HG03457 (cell line): ENCODE data around the gene TEX13B.
A peak's percentile ranks its signal among the peaks of the same experiment; 100 is the strongest.
"Not testable (repeated sequence)": the region's sequence is repeated elsewhere in the genome, so short reads cannot be mapped to it uniquely, and the experiment has no call there.

Experiments
- ATAC-seq: cut with Tn5 transposase; IDR thresholded peaks from one replicate; pipeline ENCODE4 v1.9.1; 2021; ENCODE audit warnings: moderate number of reproducible peaks; ENCODE audit not compliant: unreplicated experiment

Gene TEX13B, protein sequence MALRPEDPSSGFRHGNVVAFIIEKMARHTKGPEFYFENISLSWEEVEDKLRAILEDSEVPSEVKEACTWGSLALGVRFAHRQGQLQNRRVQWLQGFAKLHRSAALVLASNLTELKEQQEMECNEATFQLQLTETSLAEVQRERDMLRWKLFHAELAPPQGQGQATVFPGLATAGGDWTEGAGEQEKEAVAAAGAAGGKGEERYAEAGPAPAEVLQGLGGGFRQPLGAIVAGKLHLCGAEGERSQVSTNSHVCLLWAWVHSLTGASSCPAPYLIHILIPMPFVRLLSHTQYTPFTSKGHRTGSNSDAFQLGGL

DNA sequence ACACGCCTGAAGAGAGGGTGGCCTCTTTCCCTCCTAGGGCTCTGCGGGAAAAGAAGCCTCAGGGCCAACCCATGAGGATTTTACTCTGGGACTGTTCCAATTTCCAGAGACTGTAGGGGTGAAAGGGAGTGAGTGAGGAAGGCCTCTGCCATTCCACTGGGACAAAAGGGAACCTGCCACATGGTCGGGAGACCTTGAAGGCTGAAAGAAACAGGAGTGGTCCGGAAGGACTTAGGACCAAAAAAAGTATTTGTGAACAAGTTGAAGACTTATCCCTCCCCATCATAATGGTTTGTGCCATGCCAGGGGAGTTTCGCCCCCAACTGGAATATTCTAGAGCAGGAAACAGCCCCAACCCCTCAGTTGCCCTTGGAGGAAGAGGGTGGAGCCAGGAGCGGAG, at the start of gene TEX13B:
TSS of gene TEX13B (minus strand) at position 15 of the 400 bp plus-strand sequence. CDS start 243 bp downstream, outside the sequence.
- ATAC-seq, result no peak

DNA sequence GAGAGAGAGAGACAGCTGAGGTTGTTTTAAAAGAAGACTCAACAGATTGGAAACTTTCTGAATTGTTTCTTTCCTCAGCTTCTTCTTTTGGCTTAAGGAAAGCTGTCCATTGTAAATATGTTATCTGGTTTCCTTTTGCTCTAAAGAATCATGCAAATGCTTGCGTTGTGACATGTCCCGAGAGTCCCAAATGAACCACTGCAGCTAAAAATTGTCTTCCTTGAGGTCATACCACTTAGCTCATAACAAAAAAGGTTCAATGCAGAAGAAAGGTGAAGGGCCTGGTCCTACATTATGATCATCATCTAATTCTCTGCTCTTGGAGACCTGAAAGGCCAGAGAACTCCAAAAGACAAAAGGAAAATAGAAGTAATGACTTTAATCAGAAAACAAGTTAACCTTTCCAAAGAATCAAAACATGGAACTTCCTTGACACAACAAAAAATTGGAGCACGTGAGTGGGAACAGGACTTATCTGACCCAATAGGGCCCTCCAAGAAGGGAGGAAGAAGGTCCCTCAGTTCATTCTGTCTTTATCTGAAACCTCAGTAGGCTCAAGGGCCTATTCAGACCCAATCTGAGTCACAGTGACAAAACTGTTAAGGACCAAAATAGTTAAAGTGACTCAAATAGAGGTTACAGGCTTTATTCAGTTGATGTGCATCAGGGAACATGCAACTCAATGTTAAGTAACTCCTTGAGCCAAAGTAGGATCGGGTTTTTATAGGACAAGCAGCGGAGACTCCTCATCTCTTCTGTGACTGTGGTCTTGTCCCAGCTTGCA, 48.0 kb upstream of the TEX13B start:
- no peak for ATAC-seq

DNA sequence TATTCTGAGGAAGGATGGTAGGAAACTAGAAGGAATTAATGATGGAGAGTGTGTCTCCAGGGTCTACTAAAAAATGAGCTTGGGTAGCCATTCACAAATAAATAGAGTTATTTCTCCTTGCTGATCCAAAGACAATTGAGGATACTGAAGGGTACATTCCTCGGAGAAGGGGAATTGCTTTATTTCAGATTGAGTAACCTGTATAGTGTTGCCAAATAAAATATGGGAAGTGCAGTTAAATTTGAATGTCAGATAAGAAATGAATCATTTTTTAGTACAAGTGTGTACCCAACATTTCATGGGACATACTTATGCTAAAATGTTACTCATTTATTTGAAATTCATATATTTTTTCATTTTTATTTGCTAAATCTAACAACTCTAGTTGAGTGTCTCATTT, 46.7 kb upstream of the TEX13B start:
- no peak for ATAC-seq

DNA sequence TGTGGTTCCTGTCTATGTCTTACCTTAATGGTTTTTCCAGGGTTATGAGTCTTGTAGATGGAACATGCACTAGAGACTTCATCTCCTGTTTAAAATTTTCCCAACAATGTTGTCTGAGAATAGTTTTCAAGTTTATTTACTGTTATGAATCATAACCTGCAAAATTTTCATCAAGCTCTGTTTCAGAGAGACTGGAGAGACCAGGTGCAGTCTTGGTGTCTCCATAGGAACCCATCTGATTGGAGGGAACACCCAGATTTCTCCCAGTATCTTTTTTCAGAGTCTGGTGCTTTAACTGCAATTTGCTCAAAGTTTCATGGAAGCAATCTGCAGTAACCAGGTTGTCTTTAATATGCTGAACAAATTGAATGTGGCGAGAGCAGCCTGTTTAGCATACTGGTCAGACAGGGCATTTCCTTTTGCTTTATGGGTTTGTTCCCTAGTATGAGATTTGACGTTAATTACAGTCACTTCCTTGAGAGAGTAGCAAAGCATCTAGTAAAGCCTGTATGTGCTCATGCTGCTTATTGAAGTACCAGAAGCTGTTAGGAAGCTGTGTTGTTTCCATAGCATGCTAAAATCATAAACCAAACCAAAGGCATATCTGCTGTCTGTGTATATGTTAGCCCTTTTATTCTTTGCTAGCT, 43.9 kb upstream of the TEX13B start:
- ATAC-seq, result no peak

DNA sequence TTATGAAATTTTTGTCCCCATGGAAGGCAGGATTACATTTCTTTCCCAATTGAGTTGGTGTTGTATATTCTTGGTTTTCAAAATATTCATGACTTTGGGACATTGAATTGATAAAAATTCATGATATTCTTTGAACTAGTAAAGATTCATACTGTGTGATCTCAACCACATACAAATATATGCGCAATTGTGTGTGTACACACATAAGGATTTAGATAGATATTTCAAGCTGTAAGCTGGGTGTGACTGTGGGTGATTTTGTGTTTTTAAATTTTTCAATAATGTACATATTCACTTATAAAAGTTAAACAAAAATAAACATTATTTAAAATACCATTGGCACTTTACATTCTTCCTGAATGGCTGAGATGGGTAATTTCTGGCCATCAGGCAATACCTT, 43.2 kb upstream of the TEX13B start:
- no peak for ATAC-seq

DNA sequence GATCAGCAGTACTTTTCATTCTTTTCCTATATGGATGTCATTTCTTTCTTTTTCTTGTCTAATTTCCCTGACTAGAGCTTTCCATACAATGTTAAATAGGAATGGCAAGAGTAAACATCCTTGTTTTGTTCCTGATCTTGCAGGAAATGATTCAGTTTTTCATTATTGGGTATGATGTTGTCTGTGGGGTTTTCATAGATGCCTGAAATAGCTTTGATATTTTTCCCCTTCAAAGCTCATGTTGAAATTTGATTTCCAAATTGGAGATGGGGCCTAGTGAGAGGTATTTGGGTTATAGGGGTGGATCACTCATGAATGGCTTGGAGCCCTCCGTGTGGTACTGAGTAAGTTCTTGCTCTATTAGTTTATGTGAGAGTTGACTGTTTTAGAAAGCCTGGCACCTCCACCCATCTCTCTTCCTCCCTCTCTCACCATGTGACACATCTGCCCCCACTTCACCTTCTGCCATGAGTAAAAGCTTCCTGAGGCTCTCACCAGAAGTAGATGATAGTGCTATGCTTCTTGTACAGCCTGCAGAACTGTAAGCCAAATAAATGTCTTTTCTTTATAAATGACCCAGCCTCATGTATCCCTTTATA, 40.4 kb upstream of the TEX13B start:
- no peak for ATAC-seq

DNA sequence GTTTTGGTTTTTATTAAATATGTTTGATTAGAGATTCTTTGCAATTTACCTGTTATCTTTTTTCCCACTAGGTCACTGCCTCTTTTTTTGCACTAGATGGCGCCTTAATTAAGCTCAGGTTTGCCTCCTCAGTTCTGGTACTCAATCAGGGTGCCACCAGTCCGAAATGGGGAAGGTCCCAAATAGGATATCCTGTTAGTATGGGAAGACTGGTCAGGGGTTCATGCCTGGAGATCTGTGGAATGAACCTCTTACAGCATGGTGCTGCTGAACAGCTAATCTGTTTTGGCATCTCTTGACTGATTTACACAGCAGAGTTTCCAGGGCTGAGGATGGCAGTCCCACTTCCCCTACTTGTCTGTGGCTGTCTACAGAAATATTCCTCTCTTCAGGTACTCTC, 38.5 kb upstream of the TEX13B start:
- ATAC-seq, result no peak

DNA sequence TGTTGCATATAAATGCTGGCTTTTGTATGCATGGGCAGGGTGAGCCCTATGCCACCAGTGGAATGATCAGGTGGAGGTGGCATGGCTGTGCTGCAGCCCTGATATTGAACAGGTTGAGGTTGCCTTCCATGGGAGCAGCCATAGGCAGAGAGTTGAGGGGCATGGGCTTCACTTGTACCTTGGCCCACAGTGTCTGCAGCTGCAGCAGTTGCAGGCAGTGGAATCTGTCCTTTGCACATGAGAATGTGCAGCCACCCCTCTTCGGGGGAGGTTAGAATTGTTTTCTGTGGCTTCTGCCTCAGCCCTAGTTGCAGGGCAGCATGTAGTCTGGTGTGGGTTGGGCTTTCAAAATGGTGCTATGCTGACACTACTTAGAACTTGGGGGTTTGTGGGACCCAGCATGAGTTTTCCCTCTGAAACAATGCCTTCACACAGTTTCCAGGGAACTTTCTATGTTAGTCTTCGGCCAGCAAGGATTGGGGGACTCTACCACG, 37.3 kb upstream of the TEX13B start:
- ATAC-seq, result no peak

DNA sequence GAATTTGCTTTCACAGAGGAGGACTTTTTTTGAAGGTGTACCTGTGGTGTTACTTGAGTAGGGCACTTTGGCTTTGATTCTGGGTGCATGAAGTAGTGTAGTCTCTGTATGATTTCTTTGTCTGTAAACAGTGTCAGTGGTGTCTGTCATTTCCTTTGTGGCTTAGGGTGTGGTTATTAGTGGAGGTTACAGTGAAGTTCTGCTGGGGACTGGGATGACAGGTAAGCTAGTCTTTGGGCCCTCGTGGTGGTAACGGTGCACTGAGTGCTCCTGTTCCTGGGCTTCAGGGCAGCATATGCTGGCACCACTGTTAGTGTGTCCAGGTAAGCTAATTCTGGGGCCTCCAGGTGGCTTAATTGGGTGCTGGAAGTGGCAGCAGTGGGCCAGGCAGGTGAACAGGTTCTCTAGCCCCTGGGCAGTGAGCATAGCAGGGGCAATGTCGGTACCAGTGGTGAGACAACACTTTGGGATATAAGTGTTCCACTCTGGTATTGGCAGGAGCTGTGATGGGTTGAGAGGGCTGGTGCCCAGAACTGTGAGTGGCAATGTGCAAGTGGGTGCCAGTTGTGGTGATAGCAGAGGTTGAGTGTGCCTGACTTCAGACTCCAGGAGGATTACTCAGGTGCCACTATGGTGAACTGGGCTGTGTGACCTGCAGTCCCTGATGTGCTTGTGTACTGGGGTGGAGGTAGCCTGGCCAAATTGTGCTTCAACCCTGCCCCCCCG, 36.6 kb upstream of the TEX13B start:
- ATAC-seq, result no peak

DNA sequence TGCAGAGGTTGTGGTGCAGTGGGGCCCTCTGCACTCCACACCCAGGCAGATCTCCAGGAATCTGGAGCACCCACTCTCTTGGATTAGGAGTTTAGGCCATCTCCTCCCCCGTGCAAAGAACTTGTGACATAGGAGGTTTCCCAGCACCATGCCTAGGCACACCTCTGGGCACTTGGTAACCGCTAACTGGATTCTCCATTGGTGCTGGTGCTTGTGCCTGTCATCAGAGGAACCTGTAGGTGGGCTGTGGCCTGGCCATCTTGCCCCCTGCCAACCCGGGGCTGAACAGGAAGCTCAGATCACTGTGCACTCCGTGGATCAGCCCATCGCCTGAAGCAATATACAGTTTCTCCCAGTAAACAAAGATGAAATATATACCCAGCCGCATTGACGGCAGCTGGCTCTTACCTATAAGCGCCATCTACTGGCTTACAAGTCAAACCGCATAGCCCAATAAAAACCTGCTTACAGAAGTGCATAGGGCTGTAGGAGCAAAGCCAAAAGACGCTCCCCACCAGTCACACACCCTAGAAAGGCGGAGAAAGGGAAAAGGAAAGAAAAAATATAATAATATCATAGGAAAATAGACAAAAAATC, 19.1 kb upstream of the TEX13B start:
- peak; percentile 65 for ATAC-seq

DNA sequence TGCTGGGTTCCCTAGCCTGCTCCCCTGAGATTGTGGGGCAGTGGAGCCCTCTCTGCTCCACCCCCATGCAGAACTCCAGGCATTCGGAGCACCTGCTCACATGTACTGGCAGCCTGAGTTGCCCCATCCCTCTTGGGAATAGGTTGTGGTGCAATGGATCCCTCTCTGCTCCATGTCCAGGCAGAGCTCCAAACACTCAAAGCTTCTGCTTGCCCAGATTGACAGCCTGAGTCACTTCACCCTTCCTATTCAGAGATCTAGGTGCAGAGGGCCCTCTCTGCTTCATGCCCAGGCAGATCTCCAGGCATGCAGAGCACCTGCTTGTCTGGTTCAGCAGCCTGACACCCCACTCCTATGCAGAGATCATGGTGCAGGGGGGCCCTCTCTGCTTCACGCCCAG, 18.6 kb upstream of the TEX13B start:
- no peak for ATAC-seq

DNA sequence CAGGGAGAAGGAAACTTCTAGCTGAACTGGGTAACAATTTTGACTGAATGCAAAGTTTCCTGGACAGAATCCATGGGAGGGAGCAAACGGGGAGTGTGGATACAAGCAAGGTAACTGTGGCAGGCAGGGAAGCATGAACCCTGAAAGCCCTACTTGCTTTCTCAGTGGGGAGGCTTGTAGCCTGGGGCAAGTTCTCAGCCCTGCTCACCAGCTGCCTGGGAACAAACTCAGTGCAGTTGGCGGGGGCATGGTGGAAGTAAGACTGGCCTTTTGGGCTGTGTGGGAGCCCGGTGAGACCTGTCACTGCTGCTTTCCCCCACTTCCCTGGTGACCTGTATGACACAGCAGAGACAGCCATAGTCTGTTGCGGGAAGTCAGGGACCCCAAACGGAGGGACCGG, 14.0 kb upstream of the TEX13B start:
- no peak for ATAC-seq

DNA sequence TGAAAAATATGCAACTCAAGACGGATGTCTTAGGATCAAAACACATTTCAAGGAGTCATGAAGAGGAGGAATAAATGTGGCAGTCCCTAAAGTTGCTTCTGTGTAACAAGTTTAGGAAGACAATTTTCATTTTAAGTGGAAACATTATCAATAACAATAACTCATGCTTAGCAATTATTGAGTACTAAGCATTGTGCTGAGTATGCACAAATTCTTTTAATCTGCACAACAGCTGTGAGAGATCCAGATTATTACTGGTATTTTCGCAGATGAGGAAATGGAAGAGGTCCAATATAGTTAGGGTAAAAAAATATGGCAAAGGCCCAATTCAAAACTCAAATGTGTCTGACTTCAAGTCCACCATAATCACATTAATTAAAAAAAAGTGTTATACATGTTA, 2.9 kb upstream of the TEX13B start:
- no peak for ATAC-seq

DNA sequence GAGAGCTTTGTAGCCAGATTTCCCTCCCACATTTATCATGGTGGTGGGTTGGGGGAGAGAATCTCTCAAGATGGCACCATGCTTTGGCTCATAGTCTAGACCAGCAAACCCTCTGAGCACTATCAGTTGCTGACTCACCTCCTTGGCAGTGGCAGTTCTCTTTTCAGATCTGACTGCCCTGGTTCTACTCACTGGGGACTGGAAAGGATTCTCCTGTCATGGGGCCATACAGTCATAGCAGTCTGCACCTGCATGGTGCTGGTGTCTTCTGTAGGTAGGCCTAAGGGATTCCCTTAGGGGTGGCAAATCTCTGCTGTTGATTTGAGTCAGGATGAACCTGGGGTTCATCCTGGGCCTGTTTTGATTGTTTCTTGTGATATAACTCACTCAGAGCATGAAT, 2.6 kb downstream of the TEX13B start:
- no peak for ATAC-seq

DNA sequence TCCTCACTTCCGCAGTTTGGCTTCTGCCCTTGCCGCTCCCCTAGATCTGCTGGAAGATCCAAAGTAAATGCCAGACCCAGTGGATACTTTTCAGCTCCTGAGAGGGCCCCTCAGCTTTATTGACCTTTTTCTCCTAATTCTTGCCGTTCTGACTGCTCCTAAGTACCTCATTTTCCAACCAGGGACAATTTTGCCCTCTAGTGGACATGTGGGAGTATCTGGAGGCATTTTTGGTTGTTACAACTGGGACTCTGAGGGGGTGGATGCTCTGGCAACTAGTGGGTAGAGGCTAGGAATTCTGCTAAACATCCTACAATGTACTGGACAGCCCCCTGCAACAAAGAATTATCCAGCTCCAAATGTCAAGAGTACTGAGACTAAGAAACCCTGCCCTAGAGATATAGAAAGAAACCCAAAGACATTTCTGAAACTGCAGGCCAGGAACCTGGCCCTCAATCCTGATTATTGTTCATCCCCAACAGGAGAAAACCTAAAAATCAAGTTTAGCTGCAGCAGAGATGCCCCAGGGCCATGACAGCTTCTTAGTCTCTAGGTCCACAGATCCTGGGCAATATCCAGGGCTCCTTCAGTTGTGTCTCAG, 3.4 kb downstream of the TEX13B start:
- ATAC-seq, result no peak

DNA sequence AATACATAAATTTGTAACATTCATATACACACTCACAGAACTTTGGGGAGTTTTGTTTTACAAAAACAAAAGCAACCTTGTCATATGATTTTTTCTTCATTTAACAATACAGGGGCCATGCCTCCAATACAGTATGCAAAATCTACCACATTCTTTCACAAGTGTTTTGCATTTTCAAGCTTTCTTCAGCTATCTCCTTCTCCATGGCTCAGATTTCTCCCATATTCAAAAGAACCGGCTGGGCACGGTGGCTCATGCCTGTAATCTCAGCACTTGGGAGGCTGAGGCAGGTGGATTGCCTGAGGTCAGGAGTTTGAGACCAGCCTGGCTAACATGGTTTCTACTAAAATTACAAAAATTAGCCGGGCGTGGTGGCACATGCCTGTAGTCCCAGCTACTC, 4.1 kb downstream of the TEX13B start:
- no peak for ATAC-seq

DNA sequence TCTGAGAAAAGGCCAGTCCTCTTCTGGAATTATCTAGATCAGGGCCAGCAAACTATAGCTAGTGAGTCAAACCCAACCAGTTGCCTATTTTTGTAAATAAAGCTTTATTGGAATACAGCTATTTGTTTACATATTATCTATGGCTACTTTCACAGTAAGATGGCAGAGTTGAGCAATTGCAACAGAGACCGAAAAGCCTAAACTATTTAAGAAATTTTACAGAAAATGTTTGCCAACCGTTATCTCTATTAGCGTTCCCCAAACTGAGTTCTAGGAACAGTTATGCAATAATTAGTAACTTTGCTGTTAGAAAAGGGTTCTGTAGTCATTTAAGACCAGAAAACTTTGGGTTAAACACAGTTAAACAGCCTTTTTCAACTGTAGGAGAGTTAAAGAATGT, 10.5 kb downstream of the TEX13B start:
- no peak for ATAC-seq

DNA sequence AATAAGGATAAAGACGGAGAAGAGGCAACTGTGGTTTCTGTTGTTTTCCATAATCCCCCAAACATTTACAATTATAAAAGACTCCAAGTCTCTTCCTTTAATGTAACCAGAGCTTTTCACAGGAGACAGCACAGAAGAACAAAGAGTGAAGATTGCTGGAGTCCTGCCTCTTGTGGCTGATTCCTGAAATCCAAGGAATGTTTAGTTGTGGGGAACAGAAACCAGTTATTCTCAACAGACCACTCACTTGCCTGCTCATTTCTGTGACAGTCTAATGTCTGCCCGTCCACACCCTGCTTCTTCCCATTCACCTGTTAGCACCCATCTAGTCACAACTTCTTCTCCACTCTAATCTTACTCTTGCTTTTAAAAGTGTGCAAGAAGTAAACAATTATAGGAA, 12.1 kb downstream of the TEX13B start:
- no peak for ATAC-seq

DNA sequence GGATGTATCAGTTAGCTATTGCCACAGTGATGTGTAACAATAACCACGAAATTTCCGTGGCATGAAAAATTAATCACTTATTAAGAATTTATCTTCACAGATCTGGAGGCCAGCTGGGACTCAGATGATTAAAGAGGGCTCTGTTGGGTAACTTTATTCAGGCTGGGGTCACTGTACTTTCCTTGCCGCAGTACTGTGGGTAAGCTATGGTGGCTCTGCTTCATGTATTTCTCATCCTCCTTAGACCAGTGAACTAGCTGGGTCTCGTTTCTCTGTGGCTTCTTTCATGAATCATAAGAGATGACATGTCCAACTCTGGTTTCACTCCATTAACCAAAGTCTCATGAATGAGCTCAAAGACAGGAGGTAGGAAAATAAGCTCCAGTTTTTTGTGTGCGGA, 13.5 kb downstream of the TEX13B start:
- ATAC-seq, result peak; percentile 99

DNA sequence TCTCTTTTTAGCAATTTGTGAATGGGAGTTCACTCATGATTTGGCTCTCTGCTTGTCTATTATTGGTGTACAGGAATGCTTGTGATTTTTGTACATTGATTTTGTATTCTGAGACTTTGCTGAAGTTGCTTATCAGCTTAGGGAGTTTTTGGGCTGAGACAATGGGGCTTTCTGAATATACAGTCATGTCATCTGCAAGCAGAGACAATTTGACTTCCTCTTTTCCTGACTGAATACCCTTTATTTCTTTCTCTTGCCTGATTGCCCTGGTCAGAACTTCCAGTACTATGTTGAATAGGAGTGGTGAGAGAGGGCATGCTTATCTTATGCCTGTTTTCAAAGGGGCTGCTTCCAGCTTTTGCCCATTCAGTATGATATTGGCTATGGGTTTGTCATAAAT, 26.8 kb downstream of the TEX13B start:
- ATAC-seq, result not testable (repeated sequence)
